DND-41 (cell line): ENCODE data around the gene PRAME.

Experiments used
- EZH2 ChIP-seq: IDR thresholded peaks from 3 replicates; pipeline ENCODE4 v1.6.1; 2012; ENCODE audit warnings: borderline replicate concordance, low read depth, mild to moderate bottlenecking, moderate library complexity, low read length, inconsistent platforms; ENCODE audit not compliant: severe bottlenecking
- TF ChIP-seq, protein P1 (sequence below): IDR thresholded peaks from 2 replicates; pipeline ENCODE4 v1.5.1; 2012; ENCODE audit warnings: borderline replicate concordance, low read length, moderate library complexity, mild to moderate bottlenecking; ENCODE audit not compliant: poor library complexity, severe bottlenecking; ENCODE audit errors: extremely low read depth

DNA sequence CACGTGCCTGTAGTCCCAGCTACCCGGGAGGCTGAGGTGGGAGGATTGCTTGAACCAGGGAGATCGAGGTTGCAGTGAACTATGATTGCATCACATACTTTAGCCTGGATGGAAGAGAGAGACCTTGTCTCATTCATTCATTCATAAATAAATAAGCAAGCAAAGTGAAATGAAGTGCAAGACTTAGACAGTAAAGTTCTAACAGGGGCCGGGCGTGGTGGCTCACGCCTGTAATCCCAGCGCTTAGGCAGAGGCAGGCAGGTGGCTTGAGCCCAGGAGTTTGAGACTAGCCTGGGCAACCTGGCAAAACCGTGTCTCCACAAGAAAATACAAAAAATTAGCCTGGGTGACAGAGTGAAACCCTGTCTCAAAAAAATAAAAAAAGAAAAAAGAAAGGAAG lies 37.4 kb downstream of the PRAME start:
- TF ChIP-seq, protein P1, sequence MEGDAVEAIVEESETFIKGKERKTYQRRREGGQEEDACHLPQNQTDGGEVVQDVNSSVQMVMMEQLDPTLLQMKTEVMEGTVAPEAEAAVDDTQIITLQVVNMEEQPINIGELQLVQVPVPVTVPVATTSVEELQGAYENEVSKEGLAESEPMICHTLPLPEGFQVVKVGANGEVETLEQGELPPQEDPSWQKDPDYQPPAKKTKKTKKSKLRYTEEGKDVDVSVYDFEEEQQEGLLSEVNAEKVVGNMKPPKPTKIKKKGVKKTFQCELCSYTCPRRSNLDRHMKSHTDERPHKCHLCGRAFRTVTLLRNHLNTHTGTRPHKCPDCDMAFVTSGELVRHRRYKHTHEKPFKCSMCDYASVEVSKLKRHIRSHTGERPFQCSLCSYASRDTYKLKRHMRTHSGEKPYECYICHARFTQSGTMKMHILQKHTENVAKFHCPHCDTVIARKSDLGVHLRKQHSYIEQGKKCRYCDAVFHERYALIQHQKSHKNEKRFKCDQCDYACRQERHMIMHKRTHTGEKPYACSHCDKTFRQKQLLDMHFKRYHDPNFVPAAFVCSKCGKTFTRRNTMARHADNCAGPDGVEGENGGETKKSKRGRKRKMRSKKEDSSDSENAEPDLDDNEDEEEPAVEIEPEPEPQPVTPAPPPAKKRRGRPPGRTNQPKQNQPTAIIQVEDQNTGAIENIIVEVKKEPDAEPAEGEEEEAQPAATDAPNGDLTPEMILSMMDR: no peak
- no peak for TF ChIP-seq EZH2
